ENCODE results near the gene TNPO2.

The TNPO2 gene

DNA sequence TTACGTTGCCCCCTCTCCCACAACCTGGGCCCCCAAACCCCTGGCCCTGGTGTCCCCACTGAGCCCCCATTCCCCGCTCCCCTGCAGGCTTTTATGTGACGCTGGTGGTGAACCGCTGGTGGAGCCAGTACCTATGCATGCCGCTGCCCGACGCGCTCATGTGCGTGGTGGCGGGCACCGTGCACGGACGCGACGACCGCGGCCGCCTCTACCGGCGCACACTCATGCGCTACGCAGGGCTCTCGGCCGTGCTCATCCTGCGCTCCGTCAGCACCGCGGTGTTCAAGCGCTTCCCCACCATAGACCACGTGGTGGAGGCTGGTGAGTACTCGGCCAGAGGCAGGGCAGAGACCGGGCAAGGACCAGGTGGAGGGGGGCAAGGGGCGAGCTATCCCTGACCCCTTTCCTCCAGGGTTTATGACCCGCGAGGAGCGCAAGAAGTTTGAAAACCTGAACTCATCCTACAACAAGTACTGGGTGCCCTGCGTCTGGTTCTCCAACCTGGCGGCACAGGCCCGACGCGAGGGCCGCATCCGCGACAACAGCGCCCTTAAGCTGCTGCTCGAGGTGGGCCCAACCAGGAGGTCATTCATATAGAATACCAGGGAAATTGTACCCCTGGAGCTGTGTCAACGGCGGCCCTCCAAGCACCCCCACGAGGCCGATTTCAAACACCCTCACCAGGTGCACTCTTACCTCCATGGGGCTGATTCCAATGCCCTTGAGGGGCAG is 30.9 kb upstream of the TNPO2 start:
- TF ChIP-seq CTCF (IDR thresholded peaks at IDR 0.05; ENCODE audit: control extremely low read depth, extremely low read depth, low read depth, missing control alignments): no peak
- CTCF ChIA-PET: interaction anchor here (1.2 to 23.7 kb wide), 7 partner anchors 8 to 93 kb away, joined by 4 to 550 read pairs (median 369); partner anchors contain the start of genes BEST2, GET3 and JUNB
- DNase-seq (ENCODE audit: extremely low spot score): no peak
- POLR2A ChIA-PET: interaction anchor here (0.9 kb wide), 1 partner anchor 81 kb away, joined by 3 read pairs; no protein-coding TSS in a partner anchor

- no peak for DNase-seq (ENCODE audit: extremely low spot score)
- TF ChIP-seq CTCF (IDR thresholded peaks at IDR 0.05; ENCODE audit: control extremely low read depth, extremely low read depth, low read depth, missing control alignments): no peak
- POLR2A ChIA-PET: interaction anchor here (1.1 kb wide), 1 partner anchor 53 kb away, joined by 5 read pairs; no protein-coding TSS in a partner anchor
- CTCF ChIA-PET: interaction anchor here (0.7 to 23.7 kb wide), 6 partner anchors 10 to 96 kb away, joined by 3 to 412 read pairs (median 4); no protein-coding TSS in a partner anchor
Observed at GRCh38 chr19:12752056-12752781, 28.5 kb upstream of the TNPO2 start.

DNA sequence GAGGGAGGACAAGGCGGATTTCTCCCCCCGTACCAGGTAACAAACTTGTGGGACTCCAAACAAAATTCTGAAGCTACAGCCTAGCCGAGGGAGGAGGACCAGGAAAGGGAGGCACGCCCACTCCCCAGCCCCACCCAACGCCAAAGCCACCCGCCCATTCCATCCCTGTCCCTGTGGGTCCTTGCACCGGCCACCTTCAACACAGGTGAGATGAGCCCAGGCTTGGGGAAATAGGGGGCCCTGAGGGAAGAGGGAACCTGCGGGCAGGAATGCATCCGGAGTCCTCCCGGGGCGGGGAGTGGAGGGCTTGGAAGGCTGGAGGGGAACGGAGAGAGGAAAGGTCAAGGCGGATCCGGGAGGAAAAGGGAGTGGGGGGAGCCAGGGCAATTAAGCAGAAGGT is 27.9 kb upstream of the TNPO2 start, which contains the start of gene BEST2:
BEST2 (plus strand) TSS at position 157 of the 400 bp plus-strand sequence. CDS start 802 bp downstream, outside the sequence.
- no peak for TF ChIP-seq CTCF (IDR thresholded peaks at IDR 0.05; ENCODE audit: control extremely low read depth, extremely low read depth, low read depth, missing control alignments)
- POLR2A ChIA-PET: interaction anchor here (1.1 kb wide), 1 partner anchor 52 kb away, joined by 5 read pairs; no protein-coding TSS in a partner anchor
- DNase-seq (ENCODE audit: extremely low spot score): no peak
- CTCF ChIA-PET: interaction anchor here (23.7 kb wide), 1 partner anchor 11 kb away, joined by 412 read pairs; no protein-coding TSS in a partner anchor

- POLR2A ChIA-PET: no interaction called here
- no peak for DNase-seq (ENCODE audit: extremely low spot score)
- CTCF ChIA-PET: interaction anchor here (23.7 kb wide), 1 partner anchor 12 kb away, joined by 412 read pairs; no protein-coding TSS in a partner anchor
- TF ChIP-seq CTCF (IDR thresholded peaks at IDR 0.05; ENCODE audit: control extremely low read depth, extremely low read depth, low read depth, missing control alignments): no peak
Observed at GRCh38 chr19:12750851-12751250, 27.1 kb upstream of the TNPO2 start.

GRCh38 chr19:12749938-12750521 is 26.3 kb upstream of the TNPO2 start:
- POLR2A ChIA-PET: no interaction called here
- CTCF ChIA-PET: interaction anchor here (0.6 to 23.7 kb wide), 2 partner anchors 12 to 214 kb away, joined by 3 to 412 read pairs; no protein-coding TSS in a partner anchor
- DNase-seq (ENCODE audit: extremely low spot score): no peak
- TF ChIP-seq CTCF (IDR thresholded peaks at IDR 0.05; ENCODE audit: control extremely low read depth, extremely low read depth, low read depth, missing control alignments): no peak

- ChIA-PET CTCF (interaction anchor here (1.3 to 23.7 kb wide), 2 partner anchors 9 to 14 kb away, joined by 3 to 412 read pairs; no protein-coding TSS in a partner anchor), POLR2A (no interaction called here)
- no peak for TF ChIP-seq CTCF (IDR thresholded peaks at IDR 0.05; ENCODE audit: control extremely low read depth, extremely low read depth, low read depth, missing control alignments)
- no peak for DNase-seq (ENCODE audit: extremely low spot score)
Observed at GRCh38 chr19:12748489-12748888, 24.8 kb upstream of the TNPO2 start.
